ENCODE results near the gene SLC8A3. TPM values are rescaled to one million over a fixed set of nuclear protein-coding genes. Genes with fewer than 3 reads are reported as not detected.

SLC8A3 gene
- total and polyA plus RNA-seq, 9 of the 15 experiments (the other 6 are each of a cell fraction or from before 2014, with no cell fraction given): not detected

- no TSS peak for BruUV-seq (replicated peaks)
- H3K36me3 ChIP-seq (ENCODE audit: control insufficient read depth, insufficient read depth, low read length): no peaks in the 10 kb centered on the region
- no peak overlapping the region for H3K9ac ChIP-seq (ENCODE audit: insufficient read depth in 1 of 2, low read depth in 2 of 2, low read length in 2 of 2)
- 0% methylated on average over 1 of the region's 1 CpG for WGBS (ENCODE audit: insufficient coverage, low coverage, missing lambda C conversion rate)
- no peaks in the 10 kb centered on the region for H3K9me3 ChIP-seq (replicated peaks; ENCODE audit: control insufficient read depth, insufficient read depth, low read depth, low read length)
- FAIRE-seq: no peak
- no peak overlapping the region for H3K4me3 ChIP-seq
- no peak overlapping the region for H3K27ac ChIP-seq (ENCODE audit: extremely low read depth, low read depth, low read length)
- no peak for ATAC-seq
- in situ Hi-C loops (cut with MboI): no loop called here
- no peak overlapping the region for H3K4me2 ChIP-seq (ENCODE audit: insufficient read depth, low read length)
- POLR2A ChIA-PET: no interaction called here
- DNase-seq (ENCODE audit: extremely low read depth in 1 of 4, low spot score in 3 of 4): no peak
- CTCF ChIA-PET (ENCODE audit: low intra/inter-chr PET ratio): no interaction called here
- H3K9me1 ChIP-seq (ENCODE audit: control insufficient read depth, insufficient read depth, low read length): no peaks in the 10 kb centered on the region
- H2AFZ ChIP-seq (ENCODE audit: low read depth, low read length): no peak overlapping the region
- no peaks in the 10 kb centered on the region for H3K4me1 ChIP-seq (replicated peaks in 1 of 2; ENCODE audit: control insufficient read depth in 2 of 2, insufficient read depth in 2 of 2, low read length in 2 of 2)
- H3K27me3 ChIP-seq (ENCODE audit: control insufficient read depth in 2 of 2, insufficient read depth in 2 of 2, low read length in 2 of 2): peaks cover 0 to 2% of the 10 kb centered on the region in 2 experiments; a peak in 1 of 5 replicates
- no peak for TF ChIP-seq FOXA3 (CRISPR knock-in tag; conservative IDR thresholded peaks at IDR 0.05 in 1 of 2, IDR thresholded peaks at IDR 0.05 in 1 of 2)
- TF ChIP-seq RBBP5 (IDR thresholded peaks at IDR 0.05; ENCODE audit: borderline replicate concordance, insufficient read depth, low read length, poor library complexity, severe bottlenecking): no peak
- TF ChIP-seq ZNF584 (CRISPR knock-in tag; IDR thresholded peaks at IDR 0.05; ENCODE audit: low read depth): no peak
- no peak for TF ChIP-seq CBX8 (IDR thresholded peaks at IDR 0.05; ENCODE audit: borderline replicate concordance, extremely low read depth, low read depth, low read length, poor library complexity, severe bottlenecking)
- TF ChIP-seq NBN (IDR thresholded peaks at IDR 0.05; ENCODE audit: low read depth): no peak
- no peak for TF ChIP-seq HDAC1 (IDR thresholded peaks at IDR 0.05)
- TF ChIP-seq PTTG1 (tag; IDR thresholded peaks at IDR 0.05; ENCODE audit: low read depth): no peak
- no peak for TF ChIP-seq GATAD2A (IDR thresholded peaks at IDR 0.05)
- H4K20me1 ChIP-seq (replicated peaks; ENCODE audit: control insufficient read depth, insufficient read depth, low read length): 0 out of 2 replicates have a peak, but pooled peaks cover 3% of the 10 kb centered on the region
- no peaks in the 10 kb centered on the region for H3K79me2 ChIP-seq (ENCODE audit: control insufficient read depth, insufficient read depth, low read length)
- intact Hi-C loops (cut with micrococcal nuclease): no loop called here
Measured at GRCh38 chr14:70094631-70095030, 94.1 kb downstream of the SLC8A3 start.
